SK-N-SH treated with all-trans-retinoic acid at 6 μM for 48 hours (cell line): ENCODE measurements around the gene CRACR2B.

Experiments
- ARNTL ChIP-seq: fragments of 450-650 bp; formaldehyde crosslinking; IDR thresholded peaks from 2 replicates; pipeline ENCODE4 v1.5.0; 2020; ENCODE audit warnings: low read depth, mild to moderate bottlenecking, moderate library complexity, borderline replicate concordance
- CSDC2 ChIP-seq: fragments of 250-450 bp; sonication (Bioruptor Pico); IDR thresholded peaks from 2 replicates; pipeline ENCODE4 v1.5.0; 2020; ENCODE audit warnings: mild to moderate bottlenecking, moderate library complexity
- ESRRG ChIP-seq: fragments of 250-450 bp; sonication (Bioruptor Pico); IDR thresholded peaks from 2 replicates; pipeline ENCODE4 v1.6.1; 2021; ENCODE audit warnings: mild to moderate bottlenecking
- GLIS3 ChIP-seq: fragments of 250-450 bp; sonication (Bioruptor Pico); IDR thresholded peaks from 2 replicates; pipeline ENCODE4 v1.5.0; 2020; ENCODE audit warnings: mild to moderate bottlenecking, moderate library complexity
- OSR1 ChIP-seq: fragments of 250-450 bp; sonication (Bioruptor Pico); IDR thresholded peaks from 2 replicates; pipeline ENCODE4 v1.8.0; 2022; ENCODE audit warnings: moderate library complexity, mild to moderate bottlenecking, inconsistent platforms
- RARB ChIP-seq: fragments of 250-450 bp; sonication (Bioruptor Pico); IDR thresholded peaks from 2 replicates; pipeline ENCODE4 v1.8.0; 2021; ENCODE audit warnings: mild to moderate bottlenecking, moderate library complexity
- ZFP3 ChIP-seq: fragments of 250-450 bp; sonication (Bioruptor Pico); IDR thresholded peaks from 2 replicates; pipeline ENCODE4 v1.5.0; 2020; ENCODE audit warnings: mild to moderate bottlenecking, moderate library complexity
- ZFP30 ChIP-seq: fragments of 450-650 bp; formaldehyde crosslinking; IDR thresholded peaks from 2 replicates; pipeline ENCODE4 v1.5.0; 2022; ENCODE audit warnings: mild to moderate bottlenecking, moderate library complexity
- ZNF70 ChIP-seq: fragments of 450-650 bp; formaldehyde crosslinking; IDR thresholded peaks from 2 replicates; pipeline ENCODE4 v1.5.0; 2020; ENCODE audit warnings: mild to moderate bottlenecking, moderate library complexity
- TF ChIP-seq, protein P1 (sequence below): fragments of 250-450 bp; sonication (Bioruptor Pico); IDR thresholded peaks from 2 replicates; pipeline ENCODE4 v1.5.1; 2021; ENCODE audit warnings: mild to moderate bottlenecking, moderate library complexity
- TF ChIP-seq, protein P2 (sequence below): fragments of 250-450 bp; sonication (Bioruptor Pico); IDR thresholded peaks from 2 replicates; pipeline ENCODE4 v1.8.0; 2020; ENCODE audit warnings: mild to moderate bottlenecking, moderate library complexity, borderline replicate concordance

DNA sequence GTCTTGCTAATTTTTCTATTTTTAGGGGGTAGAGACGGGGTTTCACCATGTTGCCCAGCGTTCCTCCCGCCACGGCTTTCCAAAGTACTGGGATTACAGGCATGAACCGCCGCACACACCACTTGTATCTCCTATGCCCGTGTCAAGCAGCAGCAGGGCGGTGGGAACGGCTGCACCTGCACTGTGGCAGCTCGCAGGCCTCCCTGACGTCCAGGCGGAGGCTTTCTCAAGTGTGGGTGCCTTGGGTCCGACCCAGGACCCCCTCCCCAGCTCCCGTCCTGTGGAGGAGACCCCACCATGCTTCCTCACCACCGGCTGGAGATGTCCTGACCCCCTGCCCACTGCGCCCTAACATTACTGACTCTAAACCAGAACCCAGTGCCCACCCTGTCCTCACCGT lies 40.7 kb downstream of the CRACR2B start:
- TF ChIP-seq OSR1: no peak
- no peak for TF ChIP-seq ARNTL
- no peak for TF ChIP-seq ZFP3 (CRISPR knock-in tag)
- no peak for TF ChIP-seq ZFP30 (CRISPR knock-in tag)
- TF ChIP-seq, protein P1, sequence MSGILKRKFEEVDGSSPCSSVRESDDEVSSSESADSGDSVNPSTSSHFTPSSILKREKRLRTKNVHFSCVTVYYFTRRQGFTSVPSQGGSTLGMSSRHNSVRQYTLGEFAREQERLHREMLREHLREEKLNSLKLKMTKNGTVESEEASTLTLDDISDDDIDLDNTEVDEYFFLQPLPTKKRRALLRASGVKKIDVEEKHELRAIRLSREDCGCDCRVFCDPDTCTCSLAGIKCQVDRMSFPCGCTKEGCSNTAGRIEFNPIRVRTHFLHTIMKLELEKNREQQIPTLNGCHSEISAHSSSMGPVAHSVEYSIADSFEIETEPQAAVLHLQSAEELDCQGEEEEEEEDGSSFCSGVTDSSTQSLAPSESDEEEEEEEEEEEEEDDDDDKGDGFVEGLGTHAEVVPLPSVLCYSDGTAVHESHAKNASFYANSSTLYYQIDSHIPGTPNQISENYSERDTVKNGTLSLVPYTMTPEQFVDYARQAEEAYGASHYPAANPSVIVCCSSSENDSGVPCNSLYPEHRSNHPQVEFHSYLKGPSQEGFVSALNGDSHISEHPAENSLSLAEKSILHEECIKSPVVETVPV (CRISPR knock-in tag): no peak
- TF ChIP-seq ZNF70 (CRISPR knock-in tag): no peak
- no peak for TF ChIP-seq CSDC2 (CRISPR knock-in tag)
- no peak for TF ChIP-seq RARB
- TF ChIP-seq, protein P2, sequence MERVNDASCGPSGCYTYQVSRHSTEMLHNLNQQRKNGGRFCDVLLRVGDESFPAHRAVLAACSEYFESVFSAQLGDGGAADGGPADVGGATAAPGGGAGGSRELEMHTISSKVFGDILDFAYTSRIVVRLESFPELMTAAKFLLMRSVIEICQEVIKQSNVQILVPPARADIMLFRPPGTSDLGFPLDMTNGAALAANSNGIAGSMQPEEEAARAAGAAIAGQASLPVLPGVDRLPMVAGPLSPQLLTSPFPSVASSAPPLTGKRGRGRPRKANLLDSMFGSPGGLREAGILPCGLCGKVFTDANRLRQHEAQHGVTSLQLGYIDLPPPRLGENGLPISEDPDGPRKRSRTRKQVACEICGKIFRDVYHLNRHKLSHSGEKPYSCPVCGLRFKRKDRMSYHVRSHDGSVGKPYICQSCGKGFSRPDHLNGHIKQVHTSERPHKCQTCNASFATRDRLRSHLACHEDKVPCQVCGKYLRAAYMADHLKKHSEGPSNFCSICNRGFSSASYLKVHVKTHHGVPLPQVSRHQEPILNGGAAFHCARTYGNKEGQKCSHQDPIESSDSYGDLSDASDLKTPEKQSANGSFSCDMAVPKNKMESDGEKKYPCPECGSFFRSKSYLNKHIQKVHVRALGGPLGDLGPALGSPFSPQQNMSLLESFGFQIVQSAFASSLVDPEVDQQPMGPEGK (CRISPR knock-in tag): no peak
- TF ChIP-seq ESRRG (CRISPR knock-in tag): no peak
- TF ChIP-seq GLIS3 (CRISPR knock-in tag): no peak
